OCI-LY1 (cell line): ENCODE results near the gene MCCC1.

Source experiments
- CTCF ChIP-seq: fragments of 200-600 bp; sonication (generic), shearing (Covaris generic); IDR thresholded peaks from 2 replicates; pipeline ENCODE4 v1.5.1; 2017; ENCODE audit warnings: mild to moderate bottlenecking, antibody characterized with exemption, low read length, moderate library complexity, mixed read lengths
- EZH2 ChIP-seq: fragments of 200-600 bp; sonication (generic), shearing (Covaris generic); IDR thresholded peaks from 2 replicates; pipeline ENCODE4 v1.8.0; 2017; ENCODE audit warnings: borderline replicate concordance, mixed run types, mild to moderate bottlenecking, antibody characterized with exemption, low read length, moderate library complexity, mixed read lengths

GRCh38 chr3:183070892-183071291 is 28.4 kb downstream of the MCCC1 start:
- TF ChIP-seq CTCF = no peak
- no peak for TF ChIP-seq EZH2
